Heart right ventricle (tissue), 16 donors: Measurements from ENCODE around the gene SLC12A6. TPM values are rescaled to one million over a fixed set of nuclear protein-coding genes. Genes with fewer than 3 reads are reported as not detected.
A peak's percentile ranks its signal among the peaks of the same experiment; 100 is the strongest.

Source experiments
- ATAC-seq, 8 donors: fragments of 200-7000 bp; cut with Tn5 transposase; one replicate each; pipeline ENCODE4 v1.9.1; 2020; ENCODE audit warnings: mild to moderate bottlenecking in 8 of 8, moderate library complexity in 8 of 8, moderate number of reproducible peaks in 1 of 8
- DNase-seq, 2 donors: peaks; one replicate each; pipeline ENCODE4 v3.0.0-alpha.2; 2020
- H3K27ac ChIP-seq, 10 donors: fragments of 200-600 bp; sonication (generic) in 2 of 10; one replicate each; pipeline versions ENCODE4 v1.5.0 to v1.8.0; 2020 to 2022; ENCODE audit warnings: mild to moderate bottlenecking in 3 of 10
- H3K27me3 ChIP-seq, 7 donors: fragments of 200-600 bp; one replicate each; pipeline ENCODE4 v1.8.0; 2021 to 2022; ENCODE audit warnings: mild to moderate bottlenecking in 2 of 7
- H3K36me3 ChIP-seq, 9 donors: fragments of 200-600 bp; sonication (generic) in 1 of 9; one replicate each; pipeline versions ENCODE4 v1.5.0 to v1.8.0; 2020 to 2022; ENCODE audit warnings: mild to moderate bottlenecking in 2 of 9
- H3K4me1 ChIP-seq, 9 donors: fragments of 200-600 bp; sonication (generic) in 1 of 9; one replicate each; pipeline versions ENCODE4 v1.5.0 to v1.8.0; 2020 to 2022; ENCODE audit warnings: mild to moderate bottlenecking in 4 of 9
- H3K4me3 ChIP-seq, 10 donors: fragments of 200-600 bp; sonication (generic) in 2 of 10; one replicate each; pipeline versions ENCODE4 v1.5.0 to v1.8.0; 2020 to 2022; ENCODE audit warnings: mild to moderate bottlenecking in 7 of 10, moderate library complexity in 2 of 10
- H3K9me3 ChIP-seq, 11 donors: fragments of 200-600 bp in 10 of 11; sonication (generic) in 2 of 11; one replicate each; pipeline versions ENCODE4 v1.5.0 to v1.8.0; 2013 to 2022; ENCODE audit warnings: mild to moderate bottlenecking in 2 of 11, control low read depth in 1 of 11, moderate library complexity in 1 of 11
- WGBS, 2 donors: extraction: QIAGEN DNeasy Blood & Tissue Kit; methylation state at CpG; one replicate each; pipeline ENCODE4 v1.1.7; 2013; ENCODE audit warnings: inconsistent platforms in 1 of 2; 5-methylcytosine and 5-hydroxymethylcytosine counted together
- intact Hi-C, 10 donors: fragments of 100-400 bp; cut with DNase I; formaldehyde crosslinking; loops; one replicate each; pipeline versions ENCODE4 v1.11.1 to v1.14.2; 2022
- polyA plus RNA-seq, 2 donors: library from polyadenylated mRNA; stranded (reverse); fragments of 200-250 nt; gene quantifications; one replicate each; pipeline ENCODE4 v1.2.3, GENCODE V29; 2013
- total RNA-seq, 10 donors: library from RNA; stranded (reverse); fragmentation: NEBNext Ultra II Directional in 3 of 10; extraction: Animal tissue kit (Norgen Biotek cat#: 25700) in 3 of 10; gene quantifications; one replicate each; pipeline versions ENCODE4 v1.2.1 to v1.2.4, GENCODE V29; 2021 to 2023
- TF ChIP-seq, protein P1 (sequence below), 9 donors: fragments of 200-600 bp; sonication (generic) in 2 of 9; IDR thresholded peaks; one replicate each; pipeline versions ENCODE4 v1.5.0 to v1.8.0; 2021 to 2022; ENCODE audit warnings: antibody characterized with exemption in 9 of 9, mild to moderate bottlenecking in 5 of 9, moderate library complexity in 1 of 9
- donor health status: Arrhythmogenic right ventricular cardiomyopathy.
- donor health status: ischemic (EF 13 %, LVEDD 7.1; RV severe dilation, severe dysfunction).
- donor health status: healthy with polysubstance abuse.
- donor health status: DM: no; HTN: yes; CAD: no.
- donor health status: DM: no; HTN: no; CAD: no.
- donor health status: ischemic (EF 25% LVEDD 6.9; RV normal size, moderate dysfunction).
- donor health status: ischemic (EF 25% LVEDD 5.7; RV mildly dilated, moderate dysfunction).
- donor health status: healthy.
- donor health status: DM: yes; HTN: yes; CAD: no.
- donor health status: Ischemic cardiomyopathy.
- donor health status: ischemic (EF 35%, LVEDD 5.7; RV mildly dilated, moderate dysfunction).
- donor health status: nonischemic (EF 11% LVEDD 7.7; RV severe dilation, severe dysfunction).
- donor health status: DM: yes; HTN: yes; CAD: no.
- donor health status: PGD.
- donor health status: ischemic (EF 29% LVEDD 5.4; RV normal size, mild dysfunction).
- donor health status: nonischemic (EF 23%, LVEDD 6.1; RV moderate dilation, normal function).

The SLC12A6 gene
- total and polyA plus RNA-seq, 12 donors = 3.4 to 33.6 (median 24.3) TPM

DNA sequence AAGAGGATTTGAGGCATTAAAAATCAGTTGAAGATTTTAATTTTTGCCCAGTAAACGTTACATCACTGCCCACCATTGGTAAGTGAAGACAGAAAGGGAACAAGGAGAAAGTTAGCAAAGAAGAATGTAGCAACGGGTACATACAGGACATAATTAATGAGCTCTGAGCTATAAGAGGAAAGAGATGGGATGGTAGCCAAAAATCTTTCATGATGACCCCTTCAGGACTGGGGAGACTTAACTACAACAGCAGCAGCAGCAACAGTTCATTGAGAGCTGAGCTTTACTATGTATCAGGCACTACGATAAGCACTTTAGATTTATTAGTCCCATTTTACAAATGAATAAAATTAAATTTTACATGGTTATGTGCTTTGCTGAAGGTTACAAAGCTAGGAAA, 94.4 kb downstream of the SLC12A6 start:
- intact Hi-C loops = loop anchor here in 6 of 10 donors (2.0 to 10.0 kb wide), 4 partner anchors 122 to 342 kb away; partner anchors contain the start of genes LPCAT4 (in 5 of the 6) and GOLGA8B (in 2 of the 6)
- peaks cover 0 to 95% (median 32%) of the 10 kb centered on the region in 9 donors for H3K36me3 ChIP-seq
- DNase-seq (no peak), ATAC-seq (no peak)
- WGBS, 2 donors = 51 to 58% methylated on average over 3 of the region's 3 CpGs
- H3K4me3 ChIP-seq = no peak overlapping the region
- TF ChIP-seq, protein P1, sequence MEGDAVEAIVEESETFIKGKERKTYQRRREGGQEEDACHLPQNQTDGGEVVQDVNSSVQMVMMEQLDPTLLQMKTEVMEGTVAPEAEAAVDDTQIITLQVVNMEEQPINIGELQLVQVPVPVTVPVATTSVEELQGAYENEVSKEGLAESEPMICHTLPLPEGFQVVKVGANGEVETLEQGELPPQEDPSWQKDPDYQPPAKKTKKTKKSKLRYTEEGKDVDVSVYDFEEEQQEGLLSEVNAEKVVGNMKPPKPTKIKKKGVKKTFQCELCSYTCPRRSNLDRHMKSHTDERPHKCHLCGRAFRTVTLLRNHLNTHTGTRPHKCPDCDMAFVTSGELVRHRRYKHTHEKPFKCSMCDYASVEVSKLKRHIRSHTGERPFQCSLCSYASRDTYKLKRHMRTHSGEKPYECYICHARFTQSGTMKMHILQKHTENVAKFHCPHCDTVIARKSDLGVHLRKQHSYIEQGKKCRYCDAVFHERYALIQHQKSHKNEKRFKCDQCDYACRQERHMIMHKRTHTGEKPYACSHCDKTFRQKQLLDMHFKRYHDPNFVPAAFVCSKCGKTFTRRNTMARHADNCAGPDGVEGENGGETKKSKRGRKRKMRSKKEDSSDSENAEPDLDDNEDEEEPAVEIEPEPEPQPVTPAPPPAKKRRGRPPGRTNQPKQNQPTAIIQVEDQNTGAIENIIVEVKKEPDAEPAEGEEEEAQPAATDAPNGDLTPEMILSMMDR (IDR thresholded peaks at IDR 0.05) = no peak
- H3K27me3 ChIP-seq = no peaks in the 10 kb centered on the region
- no peak overlapping the region for H3K27ac ChIP-seq
- H3K9me3 ChIP-seq = no peaks in the 10 kb centered on the region
- H3K4me1 ChIP-seq = peaks cover 0 to 6% (median 0%) of the 10 kb centered on the region in 9 donors

- H3K4me3 ChIP-seq = no peak overlapping the region
- ATAC-seq = no peak
- 89 to 91% methylated on average over 4 of the region's 4 CpGs for WGBS, 2 donors
- DNase-seq = no peak
- intact Hi-C loops = loop anchor here in 6 of 10 donors (1.0 to 10.0 kb wide), 5 partner anchors 122 to 342 kb away; partner anchors contain the start of genes LPCAT4 (in 6 of the 6) and GOLGA8B (in 2 of the 6)
- no peaks in the 10 kb centered on the region for H3K27me3 ChIP-seq
- H3K4me1 ChIP-seq = peaks cover 0 to 6% (median 0%) of the 10 kb centered on the region in 9 donors
- TF ChIP-seq, protein P1 (IDR thresholded peaks at IDR 0.05) = no peak
- no peaks in the 10 kb centered on the region for H3K9me3 ChIP-seq
- no peak overlapping the region for H3K27ac ChIP-seq
- H3K36me3 ChIP-seq = peaks cover 0 to 95% (median 40%) of the 10 kb centered on the region in 9 donors
These were observed 95.3 kb downstream of the SLC12A6 start for GRCh38 chr15:34242331-34242710.

DNA sequence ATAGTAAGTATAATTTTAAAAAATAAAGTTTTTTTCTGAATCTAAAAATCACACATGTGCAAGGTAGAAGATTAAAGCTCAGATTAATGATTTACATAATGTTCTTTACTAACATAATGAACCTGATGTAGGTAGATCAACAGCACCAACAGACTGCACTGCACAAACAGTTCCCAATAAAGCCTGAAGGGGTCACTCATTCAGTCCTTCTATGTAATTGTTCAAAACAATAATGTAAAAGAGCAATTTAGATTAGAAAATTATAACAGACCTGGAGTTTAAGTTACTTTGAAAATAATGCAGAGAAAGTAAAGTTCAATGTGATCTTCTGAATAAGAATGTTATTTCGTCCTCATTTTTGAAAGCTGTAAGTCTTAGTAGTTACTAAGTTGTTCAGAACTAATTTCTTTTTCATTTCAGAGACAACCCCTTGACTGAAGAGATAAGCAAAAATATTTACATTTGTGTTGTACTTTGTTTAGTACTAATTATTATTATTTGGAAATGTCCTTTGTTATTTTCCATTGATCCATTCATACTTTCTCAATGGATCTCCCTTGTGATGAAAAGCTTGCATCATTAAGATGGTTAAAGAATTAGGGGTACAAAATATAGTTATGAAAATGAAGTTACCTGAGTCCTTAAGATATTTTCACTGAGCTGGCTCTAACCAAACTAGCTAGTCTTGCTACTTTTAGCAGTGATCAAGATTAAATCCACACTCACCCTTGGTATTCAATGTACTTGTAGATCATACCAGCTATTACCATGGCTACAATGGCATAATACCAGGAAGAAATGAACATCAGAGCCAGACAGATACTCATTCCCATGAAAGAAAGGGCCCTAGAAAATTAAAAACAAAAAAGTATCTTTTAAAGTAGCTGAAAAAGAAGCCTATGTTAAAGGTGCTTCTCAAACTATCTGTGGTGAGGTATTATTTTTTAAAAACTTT, 95.9 kb downstream of the SLC12A6 start:
- TF ChIP-seq, protein P1 (IDR thresholded peaks at IDR 0.05) = peak; percentile 52 to 85 (median 79)
- WGBS, 2 donors = 53 to 69% methylated on average over 1 of the region's 1 CpG
- intact Hi-C loops = loop anchor here in 8 of 10 donors (1.0 to 10.0 kb wide), 5 partner anchors 123 to 343 kb away; partner anchors contain the start of genes LPCAT4 (in 8 of the 8) and GOLGA8B (in 2 of the 8)
- Histone ChIP-seq H3K9me3 (no peaks in the 10 kb centered on the region), H3K27me3 (no peaks in the 10 kb centered on the region), H3K4me3 (no peak overlapping the region), H3K27ac (no peak overlapping the region), H3K36me3 (peaks cover 0 to 97% (median 46%) of the 10 kb centered on the region in 9 donors), H3K4me1 (peaks cover 0 to 6% (median 0%) of the 10 kb centered on the region in 9 donors)
- no peak for DNase-seq
- ATAC-seq = peak in 3 of 8 donors; percentile 56 to 64 (median 61)

- ATAC-seq (no peak), DNase-seq (no peak)
- Histone ChIP-seq H3K36me3 (peaks cover 0 to 97% (median 58%) of the 10 kb centered on the region in 9 donors), H3K4me3 (no peak overlapping the region), H3K27me3 (no peaks in the 10 kb centered on the region), H3K9me3 (no peaks in the 10 kb centered on the region), H3K27ac (peak overlapping the region in 1 of 10 donors; percentile 48), H3K4me1 (peaks cover 0 to 6% (median 0%) of the 10 kb centered on the region in 9 donors)
- TF ChIP-seq, protein P1 (IDR thresholded peaks at IDR 0.05) = no peak
- intact Hi-C loops = loop anchor here in 5 of 10 donors (5.0 to 10.0 kb wide), 3 partner anchors 124 to 344 kb away; partner anchors contain the start of genes LPCAT4 (in 4 of the 5) and GOLGA8B (in 2 of the 5)
- WGBS, 2 donors = 90 to 94% methylated on average over 3 of the region's 3 CpGs
These were observed 97.0 kb downstream of the SLC12A6 start for GRCh38 chr15:34240537-34240936.
